ENCODE results near the gene PACS1.
A peak's percentile ranks its signal among the peaks of the same experiment; 100 is the strongest.
"Not testable (repeated sequence)": the region's sequence is repeated elsewhere in the genome, so short reads cannot be mapped to it uniquely, and the experiment has no call there.

The PACS1 gene

DNA sequence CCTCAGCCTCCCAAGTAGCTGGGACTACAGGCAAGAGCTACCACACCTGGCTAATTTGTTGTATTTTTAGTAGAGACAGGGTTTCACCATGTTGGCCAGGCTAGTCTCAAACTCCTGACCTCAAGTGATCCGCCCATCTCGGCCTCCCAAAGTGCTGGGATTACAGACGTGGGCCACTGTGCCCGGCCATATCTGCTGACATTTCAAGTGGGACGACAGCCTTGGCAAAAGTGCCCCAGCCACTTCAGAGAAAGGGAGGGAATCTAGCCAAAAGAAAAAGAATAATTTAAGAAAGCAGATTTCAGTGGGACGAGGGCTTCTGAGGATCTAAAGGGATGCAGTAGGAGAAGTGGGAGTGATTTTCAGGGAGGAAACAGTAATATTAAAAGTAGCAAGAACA, 183.0 kb downstream of the PACS1 start:
- DNase-seq (ENCODE audit: low read depth in 2 of 2), result not testable (repeated sequence)

DNA sequence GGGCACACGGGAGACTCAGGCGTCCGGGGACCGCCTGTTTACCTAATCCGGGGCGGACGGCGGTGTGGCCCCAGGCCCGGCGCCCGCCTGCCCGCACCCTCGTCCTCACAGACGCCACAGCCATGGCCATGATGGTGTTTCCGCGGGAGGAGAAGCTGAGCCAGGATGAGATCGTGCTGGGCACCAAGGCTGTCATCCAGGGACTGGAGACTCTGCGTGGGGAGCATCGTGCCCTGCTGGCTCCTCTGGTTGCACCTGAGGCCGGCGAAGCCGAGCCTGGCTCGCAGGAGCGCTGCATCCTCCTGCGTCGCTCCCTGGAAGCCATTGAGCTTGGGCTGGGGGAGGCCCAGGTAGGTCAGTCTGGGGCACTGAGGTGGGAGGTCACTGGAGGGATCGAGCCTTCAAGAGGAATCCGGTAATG, 188.4 kb downstream of the PACS1 start:
- DNase-seq (ENCODE audit: low read depth in 2 of 2), result no peak

DNA sequence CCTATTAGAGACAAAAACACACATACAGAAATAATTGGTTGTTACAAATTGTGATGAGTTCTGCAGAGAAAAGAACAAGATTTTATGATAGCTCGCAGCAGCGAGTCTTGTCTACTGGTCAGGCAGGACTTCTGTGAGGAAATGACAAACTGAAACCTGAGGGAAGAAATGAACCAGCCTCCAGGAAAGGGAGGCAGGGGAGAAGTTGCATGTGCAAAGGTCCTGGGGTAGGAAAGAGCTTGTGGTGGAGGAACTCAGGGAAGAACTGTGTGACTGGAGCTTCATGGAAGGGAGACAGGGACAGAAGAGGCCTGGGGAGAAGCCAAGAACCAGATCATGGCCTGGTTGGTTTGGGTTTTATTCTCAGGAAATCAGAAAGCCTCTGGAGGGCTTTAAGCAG, 189.2 kb downstream of the PACS1 start:
- DNase-seq (ENCODE audit: low read depth in 2 of 2), result no peak

DNA sequence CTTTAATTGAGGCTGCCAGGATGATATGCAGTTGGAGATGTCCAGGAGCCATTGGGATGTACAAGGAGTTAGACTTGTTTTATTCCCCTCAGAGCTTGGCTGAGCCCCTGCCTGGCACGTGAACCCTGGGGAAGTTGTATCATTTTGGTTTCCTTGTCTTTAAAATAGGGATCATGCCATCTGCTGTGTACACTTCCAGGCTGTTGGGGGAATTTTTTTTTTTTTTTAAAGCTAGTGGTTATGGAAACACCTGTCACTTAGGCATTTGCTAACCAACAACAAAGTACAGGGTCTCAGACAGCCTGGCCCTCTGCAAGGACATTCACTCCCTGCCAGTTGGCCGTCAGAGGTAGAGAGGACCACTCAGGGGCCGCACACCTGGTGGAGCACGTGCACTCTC, 189.9 kb downstream of the PACS1 start:
- DNase-seq (ENCODE audit: low read depth in 2 of 2), result no peak

DNA sequence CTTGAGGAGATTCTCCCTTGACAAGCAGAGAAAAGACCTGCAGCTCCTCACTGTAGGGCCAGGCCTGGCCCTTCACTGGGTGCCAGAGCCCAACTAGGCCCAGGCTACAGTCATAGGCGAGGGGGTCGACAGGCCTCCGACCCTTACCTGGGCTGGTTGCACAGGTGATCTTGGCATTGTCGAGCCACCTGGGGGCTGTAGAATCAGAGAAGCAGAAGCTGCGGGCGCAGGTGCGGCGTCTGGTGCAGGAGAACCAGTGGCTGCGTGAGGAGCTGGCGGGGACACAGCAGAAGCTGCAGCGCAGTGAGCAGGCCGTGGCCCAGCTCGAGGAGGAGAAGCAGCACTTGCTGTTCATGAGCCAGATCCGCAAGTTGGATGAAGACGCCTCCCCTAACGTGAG, 191.5 kb downstream of the PACS1 start:
- no peak for DNase-seq (ENCODE audit: low read depth in 2 of 2)

DNA sequence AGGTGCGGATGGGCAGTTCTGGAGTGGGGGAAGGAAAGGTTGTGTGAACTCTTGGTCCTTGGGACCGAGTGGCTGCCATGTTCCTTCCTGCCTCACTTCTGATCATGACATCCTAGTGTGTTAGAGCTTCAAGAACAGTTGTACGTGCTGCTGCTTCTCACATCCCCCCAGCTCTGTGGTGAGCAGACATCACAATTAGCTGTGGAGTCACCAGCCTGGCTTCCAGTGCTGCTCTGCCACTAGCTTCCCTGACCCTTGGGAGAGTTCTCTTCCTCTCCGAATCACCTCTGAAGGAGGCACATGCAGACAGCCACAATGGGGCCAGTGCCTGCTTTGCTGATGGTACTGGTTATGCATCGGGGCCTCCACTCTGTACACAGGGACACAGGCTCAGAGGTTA, 192.1 kb downstream of the PACS1 start:
- no peak for DNase-seq (ENCODE audit: low read depth in 2 of 2)

DNA sequence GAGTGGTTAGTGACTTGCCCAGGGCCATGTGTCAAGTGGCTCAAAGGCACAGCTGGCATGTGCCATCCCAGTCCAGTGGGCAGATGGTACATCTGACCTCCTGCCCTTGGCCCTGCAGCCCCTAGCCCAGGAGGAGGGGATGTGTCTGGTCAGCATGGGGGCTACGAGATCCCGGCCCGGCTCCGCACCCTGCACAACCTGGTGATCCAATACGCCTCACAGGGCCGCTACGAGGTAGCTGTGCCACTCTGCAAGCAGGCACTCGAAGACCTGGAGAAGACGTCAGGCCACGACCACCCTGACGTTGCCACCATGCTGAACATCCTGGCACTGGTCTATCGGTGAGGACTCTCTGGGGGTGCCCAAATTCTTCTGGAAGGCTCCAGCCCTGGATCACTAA, 192.6 kb downstream of the PACS1 start:
- DNase-seq (ENCODE audit: low read depth in 2 of 2), result no peak

DNA sequence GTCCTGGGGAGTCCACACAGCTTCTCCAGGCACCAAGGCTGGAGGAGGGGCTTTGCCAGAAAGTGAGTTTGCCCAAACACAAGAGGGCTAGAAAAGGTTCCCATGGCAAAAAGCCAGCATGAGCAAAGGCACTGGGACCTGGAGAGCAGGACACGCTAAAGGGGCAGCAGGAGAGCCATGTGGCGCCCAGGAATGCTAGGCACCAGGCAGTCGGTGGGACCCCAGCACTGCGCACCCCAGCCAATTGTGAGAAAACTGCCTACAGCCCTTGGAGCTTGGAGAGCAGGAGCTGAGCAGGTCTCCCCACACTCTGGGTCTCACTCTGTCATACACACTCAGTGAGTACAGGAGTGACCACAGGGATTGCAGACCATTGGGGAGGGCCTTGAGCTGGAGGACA, 193.2 kb downstream of the PACS1 start:
- no peak for DNase-seq (ENCODE audit: low read depth in 2 of 2)

DNA sequence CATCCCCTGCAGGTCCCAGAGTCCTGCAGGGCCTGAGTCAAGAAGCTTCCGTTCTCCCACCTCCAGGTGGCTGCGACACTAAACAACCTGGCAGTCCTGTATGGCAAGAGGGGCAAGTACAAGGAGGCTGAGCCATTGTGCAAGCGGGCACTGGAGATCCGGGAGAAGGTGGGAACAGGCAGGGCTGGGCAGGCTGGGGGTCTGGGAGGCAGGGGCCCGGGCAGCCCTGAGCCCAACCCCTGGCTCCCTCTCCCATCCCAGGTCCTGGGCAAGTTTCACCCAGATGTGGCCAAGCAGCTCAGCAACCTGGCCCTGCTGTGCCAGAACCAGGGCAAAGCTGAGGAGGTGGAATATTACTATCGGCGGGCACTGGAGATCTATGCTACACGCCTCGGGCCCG, 193.7 kb downstream of the PACS1 start:
- DNase-seq (ENCODE audit: low read depth in 2 of 2), result no peak

DNA sequence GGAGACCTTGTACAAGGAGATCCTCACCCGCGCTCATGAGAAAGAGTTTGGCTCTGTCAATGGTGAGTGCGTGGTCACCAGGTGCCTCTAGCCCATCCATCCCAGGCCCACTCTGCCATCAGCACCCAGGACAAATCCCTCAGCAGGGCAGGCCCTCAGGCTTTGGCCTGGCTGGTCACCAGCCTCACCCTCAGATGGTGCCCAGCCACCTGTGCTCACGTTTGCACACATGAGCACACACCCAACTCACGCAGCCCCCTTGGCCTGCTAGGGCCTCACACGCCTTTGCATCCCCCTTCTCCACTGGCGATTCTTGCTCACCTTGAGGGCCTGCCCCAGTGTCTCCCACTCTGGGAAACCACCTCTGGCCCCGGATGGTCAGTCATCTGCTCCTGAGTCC, 194.3 kb downstream of the PACS1 start:
- DNase-seq (ENCODE audit: low read depth in 2 of 2), result no peak

DNA sequence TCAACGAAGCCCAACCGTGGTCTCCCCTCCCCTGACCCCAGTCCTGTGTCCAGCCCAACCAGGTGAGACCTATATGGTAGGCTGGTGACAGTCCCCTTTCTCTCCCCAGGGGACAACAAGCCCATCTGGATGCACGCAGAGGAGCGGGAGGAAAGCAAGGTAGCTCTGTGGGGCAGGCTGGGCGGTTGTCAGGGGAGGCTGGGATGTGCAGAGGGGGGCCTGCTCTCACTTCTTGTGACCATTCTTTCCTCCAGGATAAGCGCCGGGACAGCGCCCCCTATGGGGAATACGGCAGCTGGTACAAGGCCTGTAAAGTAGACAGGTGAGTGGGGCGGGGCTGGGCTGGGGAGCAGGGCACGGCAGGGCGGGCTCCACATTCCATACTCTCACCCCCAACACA, 194.8 kb downstream of the PACS1 start:
- DNase-seq (ENCODE audit: low read depth in 2 of 2), result peak in 1 of 2 donors; percentile 46

DNA sequence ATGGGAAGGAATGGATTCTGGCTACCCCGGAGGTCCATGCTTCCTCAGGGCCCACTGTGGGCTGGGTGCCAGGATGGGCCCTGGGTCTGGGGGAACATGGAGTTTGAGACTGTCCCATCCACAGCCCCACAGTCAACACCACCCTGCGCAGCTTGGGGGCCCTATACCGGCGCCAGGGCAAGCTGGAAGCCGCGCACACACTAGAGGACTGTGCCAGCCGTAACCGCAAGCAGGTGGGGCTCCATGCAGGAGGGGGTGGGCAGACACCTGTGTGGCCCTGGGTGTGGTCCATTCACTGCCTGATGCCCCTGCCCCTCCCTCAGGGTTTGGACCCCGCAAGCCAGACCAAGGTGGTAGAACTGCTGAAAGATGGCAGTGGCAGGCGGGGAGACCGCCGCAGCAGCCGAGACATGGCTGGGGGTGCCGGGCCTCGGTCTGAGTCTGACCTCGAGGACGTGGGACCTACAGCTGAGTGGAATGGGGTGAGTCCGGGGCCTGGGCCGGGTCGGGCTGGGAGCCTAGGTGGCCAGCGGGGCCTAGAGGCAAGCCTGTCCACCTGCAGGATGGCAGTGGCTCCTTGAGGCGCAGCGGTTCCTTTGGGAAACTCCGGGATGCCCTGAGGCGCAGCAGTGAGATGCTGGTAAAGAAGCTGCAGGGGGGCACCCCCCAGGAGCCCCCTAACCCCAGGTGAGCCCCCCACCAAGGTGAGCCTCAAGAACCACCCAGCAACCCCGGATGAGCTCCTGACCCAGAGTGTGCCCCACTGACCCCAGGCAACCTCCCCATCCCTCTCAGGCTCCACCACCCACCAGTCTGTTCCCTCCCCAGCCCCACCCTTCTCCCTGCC, 195.7 kb downstream of the PACS1 start:
- DNase-seq (ENCODE audit: low read depth in 2 of 2), result no peak

DNA sequence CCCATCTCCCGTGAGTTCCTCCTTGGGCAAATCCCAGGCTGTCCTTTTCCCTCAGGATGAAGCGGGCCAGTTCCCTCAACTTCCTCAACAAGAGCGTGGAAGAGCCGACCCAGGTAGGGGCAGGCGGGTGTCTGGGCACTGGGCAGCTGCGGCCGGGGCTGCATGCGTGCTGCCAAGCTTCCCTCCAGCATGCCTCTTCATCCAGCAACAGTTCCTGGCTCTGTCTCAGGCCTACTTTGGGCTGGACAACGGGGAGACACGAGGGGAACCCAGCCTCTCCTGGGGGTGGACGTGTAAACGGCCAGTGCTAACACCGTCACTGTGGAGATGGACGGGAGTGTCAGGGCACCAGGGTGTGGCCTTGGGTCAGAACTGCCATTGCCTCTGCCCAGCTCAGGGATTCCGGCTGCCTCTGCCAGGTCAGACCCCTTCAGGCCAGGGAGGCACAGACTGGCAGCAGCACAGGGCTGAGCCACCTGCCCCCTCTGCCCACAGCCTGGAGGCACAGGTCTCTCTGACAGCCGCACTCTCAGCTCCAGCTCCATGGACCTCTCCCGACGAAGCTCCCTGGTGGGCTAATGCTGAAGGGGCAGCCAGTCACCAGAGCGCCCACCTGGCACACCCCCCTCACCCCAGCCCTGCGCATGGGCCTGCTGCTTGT, 196.4 kb downstream of the PACS1 start:
- DNase-seq (ENCODE audit: low read depth in 2 of 2), result no peak

DNA sequence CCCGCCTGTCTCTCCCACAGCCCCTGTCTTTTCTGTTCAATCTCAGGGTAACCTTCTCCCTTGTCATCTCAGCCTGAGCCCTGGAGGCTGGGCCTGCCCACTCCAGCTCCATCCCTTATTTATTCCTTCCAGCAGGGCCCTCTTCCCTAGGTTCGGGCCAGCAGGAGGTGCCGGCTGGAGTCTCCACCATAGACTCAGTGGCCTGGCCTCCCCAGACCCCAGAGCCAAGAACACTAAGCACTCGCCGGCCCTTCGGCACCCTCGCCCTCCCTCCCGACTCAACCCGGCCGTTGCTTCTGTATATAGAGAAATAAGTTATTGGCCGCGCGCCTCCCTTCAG, 196.9 kb downstream of the PACS1 start:
- no peak for DNase-seq (ENCODE audit: low read depth in 2 of 2)

DNA sequence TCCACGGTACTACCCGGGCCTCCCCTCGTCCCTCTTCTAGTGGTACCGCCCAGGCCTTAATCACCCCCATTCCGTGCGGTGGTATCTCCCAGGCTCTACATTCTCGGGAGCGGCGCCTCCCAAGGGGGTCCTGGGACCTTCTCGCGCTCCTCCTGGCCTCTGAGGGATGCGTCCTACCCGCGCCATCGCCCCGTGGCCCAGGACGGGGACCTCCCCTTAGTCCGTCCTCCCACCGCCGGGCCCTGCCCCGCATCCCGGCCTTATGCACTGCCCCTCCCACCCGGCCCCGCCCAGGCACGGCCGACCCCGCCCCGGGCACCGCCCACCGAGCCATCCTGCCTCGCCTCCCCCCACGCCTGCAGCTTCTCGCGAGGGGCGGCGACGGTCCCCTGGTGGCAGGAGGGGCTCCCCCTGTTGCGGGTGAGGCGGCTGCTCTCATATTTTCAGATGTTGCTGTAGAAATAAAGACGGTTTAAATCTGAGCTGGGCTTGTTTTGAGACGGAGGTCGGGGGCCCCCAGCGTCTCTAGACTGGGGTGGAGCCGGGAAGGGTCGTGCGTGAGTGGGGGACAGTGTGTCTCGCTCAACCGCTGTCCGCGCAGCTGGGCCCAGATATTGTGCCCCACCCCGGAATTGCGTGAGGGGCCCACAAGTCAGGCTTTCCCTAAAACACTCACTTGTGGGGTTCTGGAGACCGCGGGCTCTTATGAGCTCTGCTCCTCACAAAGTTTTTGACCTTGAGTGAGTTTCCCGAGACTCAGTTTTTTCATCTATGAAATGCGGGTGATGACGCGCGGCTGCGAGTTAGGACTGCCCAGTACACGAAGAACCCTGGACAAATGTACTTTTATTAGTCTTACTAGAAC, 197.5 kb downstream of the PACS1 start:
- peak; percentile 88 for DNase-seq (ENCODE audit: low read depth in 2 of 2)

DNA sequence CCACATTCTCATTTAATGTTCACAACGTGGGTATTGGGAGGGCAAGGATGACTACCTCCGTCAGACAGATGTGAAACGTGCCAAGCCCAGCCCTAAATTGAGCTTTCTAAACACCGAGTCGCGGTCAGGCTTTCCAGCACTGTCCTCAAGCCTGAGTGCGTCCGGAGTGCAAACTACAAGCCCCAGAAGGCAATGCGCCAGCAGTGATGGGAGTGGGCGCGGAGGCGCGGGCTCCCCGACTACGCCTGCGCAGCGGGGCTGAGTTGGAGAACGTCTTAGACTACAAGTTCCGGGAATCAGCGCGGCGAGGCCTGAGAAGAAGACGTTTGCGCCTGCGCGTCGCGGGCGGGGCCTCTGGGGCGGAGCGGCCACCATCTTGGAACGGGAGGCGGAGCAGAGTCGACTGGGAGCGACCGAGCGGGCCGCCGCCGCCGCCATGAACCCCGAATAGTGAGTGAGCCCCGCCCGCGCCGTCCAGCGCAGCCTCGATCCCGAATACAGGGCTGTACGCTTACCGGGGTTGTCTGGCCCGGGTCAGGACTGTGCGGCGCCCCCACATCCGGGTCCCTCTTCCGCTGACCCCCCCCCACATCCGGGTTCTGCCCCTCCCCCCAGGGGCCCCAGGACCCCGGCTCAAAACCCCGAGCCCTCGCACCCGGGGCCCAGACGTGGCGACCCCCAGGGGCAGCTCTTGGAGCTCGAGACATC, 198.3 kb downstream of the PACS1 start, which contains the start of gene RAB1B:
TSS of gene RAB1B (plus strand) at position 396 of the 708 bp plus-strand sequence. CDS start at position 437, 41 bp downstream.
- peak; percentile 100 for DNase-seq (ENCODE audit: low read depth in 2 of 2)

DNA sequence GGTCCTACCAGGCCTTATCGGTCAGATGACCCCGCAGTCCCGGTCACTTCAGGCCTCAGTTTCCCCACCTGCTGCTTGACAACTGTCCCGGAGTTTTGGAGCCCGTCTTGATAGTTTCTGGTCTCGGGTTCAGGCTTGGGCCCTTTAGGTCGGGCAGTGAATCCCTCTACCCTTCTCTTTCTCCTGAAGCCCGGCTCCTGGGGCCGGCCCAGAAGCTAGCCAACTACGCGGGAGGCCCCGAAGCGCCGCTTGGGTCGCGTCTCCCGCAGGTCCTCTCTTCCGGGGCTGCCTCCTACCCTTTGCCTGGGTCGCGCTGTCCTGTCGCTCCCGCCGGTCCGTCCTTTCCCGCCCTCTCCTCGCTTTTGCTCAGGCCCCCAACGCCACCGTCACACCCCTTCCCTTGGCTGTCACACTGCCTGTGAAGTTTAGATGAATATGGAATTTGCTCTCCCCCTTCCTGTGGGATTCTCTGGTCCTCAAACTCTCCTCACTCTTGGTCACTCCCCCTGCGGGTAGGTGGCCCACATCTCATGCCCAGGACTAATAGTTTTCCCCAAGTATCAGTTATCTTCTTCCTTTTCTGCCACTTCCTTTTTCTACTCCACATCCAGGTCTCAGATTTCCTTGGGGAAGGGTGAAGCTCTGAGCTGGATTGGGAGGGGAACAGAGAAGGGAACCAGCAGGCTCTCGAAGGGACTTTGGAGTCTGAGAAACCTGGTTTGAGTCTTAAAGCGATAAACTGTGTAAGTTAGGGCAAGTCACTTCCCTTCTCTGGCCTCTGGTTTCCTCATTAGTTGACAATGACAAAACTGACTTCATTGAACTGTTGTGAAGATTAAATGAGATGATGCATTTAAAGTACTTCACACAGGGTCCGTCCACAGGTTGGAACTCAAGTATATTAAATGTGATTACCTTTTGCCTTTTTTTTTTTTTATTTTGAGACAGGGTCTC, 199.2 kb downstream of the PACS1 start:
- no peak for DNase-seq (ENCODE audit: low read depth in 2 of 2)

DNA sequence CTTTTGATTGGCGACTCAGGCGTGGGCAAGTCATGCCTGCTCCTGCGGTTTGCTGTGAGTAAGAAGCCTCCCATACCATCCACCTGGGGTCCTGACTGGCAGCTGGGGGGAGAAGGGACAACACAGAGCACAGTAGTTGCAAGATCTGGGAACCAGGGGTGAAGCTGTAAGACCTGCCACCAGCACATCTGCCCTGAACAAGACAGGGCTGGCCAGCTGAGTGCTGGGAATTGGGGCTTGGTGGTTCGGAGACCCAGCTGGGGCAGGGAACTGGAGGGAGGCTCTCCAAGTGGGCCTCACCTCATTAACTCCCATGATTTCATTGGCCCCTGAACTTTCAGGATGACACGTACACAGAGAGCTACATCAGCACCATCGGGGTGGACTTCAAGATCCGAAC, 201.7 kb downstream of the PACS1 start:
- DNase-seq (ENCODE audit: low read depth in 2 of 2), result no peak

DNA sequence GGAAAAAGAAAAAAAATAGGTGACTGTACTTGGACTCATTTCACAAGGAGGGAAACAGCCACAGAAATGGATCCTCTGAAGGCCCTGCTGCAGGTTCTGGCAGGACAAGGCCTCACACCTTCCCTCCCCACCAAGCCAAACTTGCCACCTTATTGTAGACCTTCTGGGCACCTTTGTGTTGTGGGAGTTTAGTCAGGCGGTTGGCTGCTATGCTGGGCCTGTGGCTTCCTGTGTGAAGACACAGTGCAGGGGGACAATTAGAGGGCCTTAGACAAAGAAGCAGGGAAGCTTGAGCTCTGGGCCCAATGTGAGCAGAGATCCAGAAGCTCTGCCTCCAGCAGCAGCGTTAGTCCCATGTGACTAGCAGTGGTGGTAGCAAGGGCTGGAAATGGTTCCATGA, 202.5 kb downstream of the PACS1 start:
- DNase-seq (ENCODE audit: low read depth in 2 of 2), result no peak

DNA sequence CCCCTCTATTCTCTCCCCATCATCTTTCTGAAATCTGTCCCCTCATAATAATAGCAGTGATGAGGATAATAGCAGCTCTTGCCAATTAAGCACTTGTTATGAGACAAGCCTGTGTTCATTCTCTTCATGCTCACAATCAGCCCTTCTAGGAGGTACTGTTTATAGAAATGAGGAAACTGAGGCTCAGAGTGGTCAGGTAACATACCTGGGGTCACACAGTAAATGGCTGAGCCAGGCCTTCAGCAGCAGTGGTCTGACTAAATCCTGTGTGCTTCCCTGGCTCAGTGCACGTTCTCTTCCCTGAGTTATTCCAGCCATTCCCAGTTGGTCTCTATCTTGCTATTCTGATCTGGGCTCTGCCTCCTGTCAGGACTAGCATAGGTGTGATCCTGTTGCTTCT, 204.1 kb downstream of the PACS1 start:
- DNase-seq (ENCODE audit: low read depth in 2 of 2), result no peak

DNA sequence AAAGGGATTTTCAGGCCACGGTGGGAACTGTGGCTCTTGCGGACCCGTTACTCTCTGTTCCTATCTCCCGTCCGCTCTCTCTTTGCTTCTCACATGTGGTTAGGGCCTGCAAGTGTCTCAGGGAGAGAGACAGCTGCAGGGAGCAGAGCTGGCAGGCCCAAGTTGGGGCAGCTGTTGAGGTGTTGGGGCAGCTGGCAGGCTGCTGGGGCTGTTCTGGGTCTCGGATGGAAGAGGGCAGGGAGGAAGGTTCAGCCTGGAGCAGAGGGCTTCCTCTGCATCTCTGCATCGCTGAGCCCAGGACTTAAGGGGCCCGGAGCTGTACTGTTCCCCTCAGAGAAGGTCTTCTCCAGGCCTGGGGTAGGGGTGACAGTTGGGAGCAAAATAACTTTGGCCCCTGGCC, 205.3 kb downstream of the PACS1 start:
- no peak for DNase-seq (ENCODE audit: low read depth in 2 of 2)
